CD4-positive, alpha-beta T cell treated with Interferon alpha-2 for 1 hour (primary cell): ENCODE data around the gene NRG2.

Experiments used
- DNase-seq, 2 donors: peaks; one replicate each; pipeline ENCODE4 v3.0.0-alpha.2; 2020 to 2022

Gene NRG2

DNA sequence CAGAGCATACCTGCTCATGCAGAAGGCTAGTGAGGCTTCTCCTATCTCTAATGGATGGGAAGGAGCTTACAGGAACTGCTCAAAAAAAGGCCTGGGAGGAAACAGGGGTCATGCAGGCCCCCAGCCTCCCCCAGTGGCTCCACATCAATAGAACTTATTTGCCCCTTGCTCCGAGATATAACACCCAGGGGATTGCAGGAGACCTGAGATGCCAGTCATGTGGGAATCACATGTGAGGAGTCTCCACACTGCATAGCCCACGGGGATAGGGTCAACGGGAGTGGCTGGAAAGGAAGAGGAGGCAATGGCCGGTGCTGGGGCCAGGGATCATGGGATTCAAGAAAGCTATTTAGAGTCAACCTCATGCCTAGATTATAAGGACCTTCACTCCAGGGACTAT is 76.2 kb downstream of the NRG2 start:
- no peak for DNase-seq

DNA sequence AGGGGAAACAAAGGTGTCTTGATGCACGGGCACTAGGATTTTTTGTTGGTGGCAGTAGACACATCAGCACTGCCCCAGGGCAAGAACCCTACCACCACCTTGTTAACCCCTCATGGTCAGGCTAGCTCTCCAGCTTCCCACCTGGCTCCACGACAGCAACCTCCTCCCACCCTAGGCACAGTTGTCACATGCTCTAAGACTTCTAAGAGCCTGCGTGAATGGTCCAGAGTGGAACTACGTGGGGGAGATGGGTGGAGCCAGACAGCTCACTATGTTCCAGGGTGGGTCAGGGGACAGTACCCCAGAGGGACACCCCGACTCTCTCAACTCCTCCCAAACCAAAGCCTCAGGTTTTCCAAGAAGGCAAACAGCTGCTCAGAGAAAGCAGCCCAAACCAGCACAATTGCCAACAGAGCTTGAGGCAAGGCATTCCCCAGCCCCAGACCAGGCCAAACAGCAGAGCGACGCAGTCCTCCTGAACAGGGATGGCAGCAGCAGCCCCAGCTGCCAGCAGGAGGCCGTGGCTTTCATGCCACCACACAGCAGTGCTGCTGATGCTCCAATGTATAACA is 78.0 kb downstream of the NRG2 start:
- DNase-seq, result no peak

DNA sequence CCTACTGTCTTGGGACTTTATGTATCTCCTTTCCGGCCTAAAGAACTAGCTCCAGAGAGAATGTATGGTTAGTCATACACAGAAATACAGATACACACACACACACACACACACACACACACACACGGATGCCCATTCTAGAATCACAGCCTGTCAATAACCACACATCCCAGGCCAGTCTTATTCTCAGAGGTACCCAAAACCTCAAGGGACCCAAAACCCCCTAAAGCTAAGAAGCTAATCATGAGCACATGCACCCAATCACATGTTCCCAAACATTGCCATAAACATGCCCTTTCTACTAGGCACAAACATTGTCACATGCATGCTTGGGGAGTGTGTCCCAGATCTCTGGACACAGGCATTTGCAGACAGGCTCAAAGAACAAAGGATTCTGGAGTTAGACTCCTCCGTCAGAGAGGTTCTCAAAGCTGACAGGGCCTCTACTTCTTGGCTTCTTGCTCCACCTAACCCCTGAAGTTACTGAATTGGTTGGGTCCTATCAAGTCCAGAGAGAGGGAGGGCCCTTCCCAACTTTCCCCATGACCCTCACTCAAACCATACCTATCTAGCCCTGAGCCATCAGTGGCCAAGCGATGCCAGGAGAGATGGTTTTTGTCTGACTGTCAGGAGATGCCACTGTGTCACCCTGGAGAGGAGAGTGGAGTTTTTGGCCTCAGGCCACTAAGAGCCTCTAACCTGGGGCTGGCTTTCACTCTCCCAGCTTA is 78.7 kb downstream of the NRG2 start:
- no peak for DNase-seq

DNA sequence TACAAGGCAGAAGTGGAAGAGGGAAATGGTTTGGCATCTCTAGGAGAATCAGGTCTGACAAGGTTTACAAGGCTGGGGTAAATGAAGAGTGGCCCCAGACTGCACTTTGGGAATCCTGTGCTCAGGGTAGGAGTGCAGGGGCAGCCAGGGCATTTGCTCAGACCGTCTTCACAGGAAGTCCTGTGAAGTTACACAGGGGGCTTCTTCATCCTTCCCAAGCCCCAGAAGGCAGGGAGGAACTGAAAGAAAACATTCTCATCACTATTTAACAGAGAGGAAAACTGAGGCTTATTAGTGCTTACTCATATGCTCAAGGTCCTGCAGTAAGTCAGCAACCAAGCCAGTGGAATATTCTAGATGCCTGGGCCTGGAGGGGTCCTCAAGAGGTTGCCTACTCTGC is 80.7 kb downstream of the NRG2 start:
- no peak for DNase-seq

DNA sequence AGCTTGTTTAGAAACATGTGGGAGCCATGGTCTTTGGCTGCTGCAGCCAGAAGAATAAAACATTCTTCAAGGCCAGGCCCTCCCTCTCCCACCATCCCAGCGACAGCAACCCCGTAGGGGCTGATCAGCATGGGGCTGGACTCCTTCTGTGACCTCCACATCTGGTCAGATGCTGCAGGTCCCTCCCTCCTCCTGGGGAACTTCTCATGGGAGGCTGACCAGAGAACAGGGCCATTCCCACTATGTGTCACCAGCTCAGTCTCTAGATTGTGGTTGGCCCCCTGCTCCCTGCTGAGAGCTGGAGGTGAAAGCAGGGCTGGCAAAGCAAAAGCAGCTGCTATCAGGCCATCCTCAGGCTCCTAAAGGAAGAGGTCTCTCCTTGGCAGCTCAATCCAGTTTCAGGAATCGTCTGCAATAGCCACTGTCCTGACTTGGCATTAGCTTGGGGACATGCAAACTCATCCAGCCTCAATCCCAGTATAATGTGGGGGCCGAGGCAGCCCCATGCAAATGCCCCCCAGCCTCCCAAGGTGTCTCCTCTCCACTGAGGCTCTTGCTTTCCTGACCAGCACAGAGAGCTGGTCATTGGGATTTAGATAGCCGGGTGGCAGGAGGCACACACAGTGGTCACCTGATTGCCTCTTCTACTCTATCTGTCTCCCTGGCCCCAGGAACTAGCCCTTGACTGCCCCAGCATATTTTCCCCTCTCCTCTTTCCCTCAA is 81.5 kb downstream of the NRG2 start:
- DNase-seq, result no peak

DNA sequence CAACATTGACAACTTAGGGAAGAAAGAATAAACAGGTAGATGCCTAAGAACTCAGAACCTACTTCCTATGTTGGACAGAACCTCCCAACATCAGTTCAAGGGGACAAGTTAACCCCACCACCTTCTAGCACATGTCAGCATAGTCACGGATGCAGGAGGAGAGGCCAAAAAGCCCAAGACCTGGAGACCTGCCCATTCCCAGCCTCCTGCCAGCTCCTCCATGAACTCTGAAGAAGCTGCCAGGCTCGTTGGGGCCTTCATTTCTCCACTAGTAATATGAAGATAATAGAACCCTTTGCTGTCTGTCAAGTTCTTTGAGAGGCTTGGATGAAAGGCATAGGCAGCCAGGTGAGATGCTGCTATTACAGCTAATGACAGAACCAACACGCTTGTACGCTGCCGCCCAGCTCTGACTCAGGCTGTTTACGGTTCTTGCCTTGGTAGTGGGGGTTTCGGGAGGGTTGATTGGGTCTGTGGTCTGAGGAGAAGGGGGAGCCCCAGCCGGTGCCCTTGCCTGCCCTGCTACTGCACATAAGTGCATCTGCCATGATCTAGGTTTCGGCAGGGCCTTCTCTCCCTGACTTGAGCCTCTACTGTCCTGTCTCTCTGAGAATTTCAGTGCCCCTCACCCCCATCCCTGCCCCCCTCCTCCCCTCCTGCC is 82.2 kb downstream of the NRG2 start:
- DNase-seq, result no peak

DNA sequence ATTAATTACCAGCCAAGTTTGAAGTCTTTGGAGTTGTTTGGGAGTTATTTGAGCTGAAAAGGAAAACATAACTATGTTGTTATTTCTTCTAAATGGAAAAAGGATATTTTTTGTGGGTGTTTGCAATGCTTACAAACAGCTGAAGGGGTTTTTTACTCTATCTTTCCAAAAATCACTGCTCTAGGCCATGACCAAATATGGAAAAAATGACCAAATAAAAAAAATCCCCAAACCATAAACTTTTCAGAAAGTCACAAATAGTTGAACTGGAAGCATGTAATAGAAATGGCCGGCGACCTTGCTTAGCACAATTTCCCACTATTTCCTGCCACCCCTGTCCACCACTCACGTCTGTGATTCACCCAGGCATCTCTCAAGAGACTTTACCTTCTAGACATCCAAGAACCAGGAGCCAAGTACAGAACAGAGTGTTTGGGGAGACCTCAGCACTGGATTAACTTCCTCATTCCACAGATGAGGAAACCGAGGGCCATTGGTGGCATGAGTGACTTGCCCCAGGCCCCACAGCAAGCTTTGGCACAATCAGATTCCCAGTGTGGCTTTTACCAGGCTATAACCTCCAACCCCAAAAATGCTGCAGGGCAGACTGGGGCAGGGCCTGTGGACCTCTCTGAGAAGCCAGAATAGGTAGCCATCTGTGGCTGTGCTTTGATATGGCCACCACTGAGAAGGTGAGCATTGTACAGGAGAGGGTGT is 84.5 kb downstream of the NRG2 start:
- DNase-seq, result no peak

DNA sequence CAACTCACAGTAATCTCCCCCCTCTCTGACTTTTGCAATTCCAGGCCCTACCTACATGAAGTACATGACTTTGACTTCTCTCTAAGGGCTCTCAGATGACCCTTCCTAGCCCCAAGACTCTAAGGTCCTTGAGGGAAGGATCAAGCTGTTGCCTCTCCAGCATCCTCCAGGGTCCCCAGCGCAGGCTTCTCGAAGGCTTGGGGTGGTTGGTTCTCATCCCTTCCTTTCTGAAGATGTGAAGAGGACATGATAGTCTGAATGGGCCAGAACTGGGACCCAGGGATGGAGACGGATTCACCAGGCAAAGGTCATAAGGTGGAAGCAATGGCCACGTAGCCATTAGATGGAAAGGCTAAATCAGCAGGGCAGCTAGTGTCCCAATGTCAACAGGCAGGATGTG is 86.8 kb downstream of the NRG2 start:
- DNase-seq, result no peak

DNA sequence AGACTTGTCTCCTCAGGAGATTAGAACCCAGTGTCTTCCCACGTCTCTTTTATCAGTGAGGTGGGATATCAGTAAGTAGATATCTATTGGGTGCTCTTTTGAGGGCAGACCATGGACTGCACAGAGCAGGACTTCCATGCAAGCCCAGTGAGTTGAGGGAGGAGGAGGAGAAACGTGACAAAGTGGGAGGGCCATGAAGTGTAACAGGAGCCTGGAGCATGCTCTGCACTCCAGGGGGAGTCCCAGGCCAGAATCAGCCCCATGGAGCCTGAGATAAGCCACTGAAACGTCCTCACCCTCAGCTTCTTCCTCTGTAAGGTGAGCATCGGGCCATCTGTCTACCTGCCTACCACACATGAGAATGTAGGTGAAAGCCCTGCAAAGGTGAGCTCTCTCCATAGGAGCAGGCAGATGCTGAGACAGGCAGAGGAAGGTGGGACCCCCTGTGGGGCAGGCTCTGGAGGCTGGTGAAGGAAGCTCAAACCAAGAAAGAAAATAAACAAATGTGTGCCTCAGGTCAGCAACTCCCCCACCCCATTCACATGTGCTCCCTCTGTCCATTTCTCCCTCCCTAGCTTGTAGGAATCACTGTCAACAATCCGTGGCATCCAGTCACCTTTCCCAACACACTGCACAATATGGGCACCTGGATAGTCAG is 87.4 kb downstream of the NRG2 start:
- DNase-seq, result no peak

DNA sequence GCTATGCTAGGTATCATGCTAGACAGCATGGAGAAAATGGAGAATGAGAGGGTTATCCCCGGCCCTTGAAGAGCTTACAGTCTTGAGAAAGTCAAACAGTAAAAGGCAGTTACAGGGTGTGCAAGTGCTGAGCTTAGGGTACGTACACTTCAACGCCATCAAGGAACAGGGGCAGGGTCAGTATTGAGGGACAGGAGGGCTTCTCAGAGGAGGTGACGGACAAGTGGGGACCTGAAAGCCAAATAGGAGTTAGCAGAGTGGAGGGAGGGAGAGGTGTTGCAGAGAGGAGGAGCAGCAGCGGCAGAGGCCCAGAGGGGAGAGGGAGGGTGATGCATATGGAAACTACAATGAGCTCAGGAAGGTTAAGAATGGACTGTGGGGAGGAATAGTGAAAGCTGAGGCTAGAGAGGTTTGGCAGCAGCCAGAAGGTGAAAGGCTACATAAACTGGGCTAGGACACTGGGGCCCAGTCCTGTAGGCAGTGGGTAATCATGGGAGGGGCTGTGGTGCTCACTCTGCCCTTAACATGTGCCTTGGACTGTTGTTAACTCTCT is 88.0 kb downstream of the NRG2 start:
- no peak for DNase-seq

DNA sequence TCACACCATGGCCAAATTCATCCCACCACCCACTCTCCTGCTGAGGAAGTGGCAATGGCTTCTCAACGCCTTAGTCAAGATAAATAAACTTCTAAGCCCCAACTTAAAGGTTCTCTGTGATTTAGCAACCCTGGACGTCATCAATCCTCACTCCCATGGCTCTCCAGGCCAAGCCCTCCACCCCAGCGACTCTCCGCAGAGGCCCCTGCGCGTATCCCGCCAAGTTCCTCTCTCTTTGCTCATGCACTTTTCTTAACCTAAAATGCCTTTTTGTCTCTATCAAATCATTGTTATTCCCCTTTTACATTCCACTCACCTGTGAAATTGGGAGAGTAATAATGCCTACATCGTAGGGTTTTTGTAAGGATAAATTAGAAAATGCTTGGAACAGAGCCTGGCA is 88.6 kb downstream of the NRG2 start:
- DNase-seq, result no peak

DNA sequence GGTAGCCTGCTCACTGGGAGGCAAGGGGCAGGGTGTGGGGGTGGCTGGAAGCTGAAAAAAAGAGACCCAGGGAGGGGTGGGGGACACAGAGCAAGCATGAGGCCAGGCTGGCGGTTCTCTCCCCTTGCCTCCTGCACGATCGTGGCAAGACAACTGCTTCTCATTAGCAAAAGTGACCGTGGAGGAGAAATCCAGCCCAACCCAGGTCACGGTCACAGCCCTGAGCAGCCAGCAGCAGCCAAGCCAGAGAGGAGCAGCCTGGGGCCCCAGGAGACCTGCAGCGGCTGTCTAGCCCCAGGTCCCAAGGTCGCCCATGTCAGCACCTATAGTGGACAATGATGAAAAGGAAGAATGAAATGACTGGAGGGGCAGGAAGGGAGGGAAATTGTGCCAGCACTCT is 89.1 kb downstream of the NRG2 start:
- DNase-seq, result no peak

DNA sequence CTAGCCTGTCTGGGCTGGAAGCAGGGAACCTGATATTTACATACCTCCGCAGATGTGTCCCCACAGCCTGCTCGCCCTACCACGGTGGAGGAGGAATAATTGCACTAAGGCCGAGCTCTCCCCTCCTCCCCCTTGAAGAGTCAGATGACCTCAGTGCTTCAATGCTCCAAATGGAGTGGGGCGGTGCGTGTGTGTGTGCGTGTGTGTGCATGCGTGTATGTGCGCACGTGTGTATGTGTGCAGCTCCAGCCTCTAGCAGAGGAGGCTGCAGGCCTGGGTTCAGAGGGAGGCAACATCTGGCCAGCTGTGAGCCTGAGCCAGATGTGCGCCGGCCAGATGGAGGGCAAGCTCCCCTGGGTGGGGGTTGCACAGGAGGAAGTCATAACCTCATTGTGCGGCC is 90.5 kb downstream of the NRG2 start:
- DNase-seq, result no peak

DNA sequence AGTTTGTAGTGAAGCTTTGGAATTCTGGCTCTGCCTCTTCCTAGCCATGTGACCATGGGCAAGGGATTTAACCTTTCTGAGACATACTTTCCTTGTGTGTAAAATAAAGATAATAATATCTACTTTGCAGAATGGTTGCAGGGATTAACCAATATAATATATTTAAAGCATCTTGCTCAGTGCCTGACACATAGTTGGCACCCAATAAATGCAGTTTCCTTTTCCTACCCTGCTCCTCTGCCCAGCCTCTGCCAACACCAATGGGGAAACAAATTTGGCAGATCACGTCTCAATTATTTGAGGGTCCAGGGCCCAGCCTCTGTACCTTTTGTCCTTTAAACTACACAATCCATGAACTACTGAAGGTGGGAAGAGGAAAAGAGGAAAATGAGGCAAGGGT is 91.1 kb downstream of the NRG2 start:
- no peak for DNase-seq

DNA sequence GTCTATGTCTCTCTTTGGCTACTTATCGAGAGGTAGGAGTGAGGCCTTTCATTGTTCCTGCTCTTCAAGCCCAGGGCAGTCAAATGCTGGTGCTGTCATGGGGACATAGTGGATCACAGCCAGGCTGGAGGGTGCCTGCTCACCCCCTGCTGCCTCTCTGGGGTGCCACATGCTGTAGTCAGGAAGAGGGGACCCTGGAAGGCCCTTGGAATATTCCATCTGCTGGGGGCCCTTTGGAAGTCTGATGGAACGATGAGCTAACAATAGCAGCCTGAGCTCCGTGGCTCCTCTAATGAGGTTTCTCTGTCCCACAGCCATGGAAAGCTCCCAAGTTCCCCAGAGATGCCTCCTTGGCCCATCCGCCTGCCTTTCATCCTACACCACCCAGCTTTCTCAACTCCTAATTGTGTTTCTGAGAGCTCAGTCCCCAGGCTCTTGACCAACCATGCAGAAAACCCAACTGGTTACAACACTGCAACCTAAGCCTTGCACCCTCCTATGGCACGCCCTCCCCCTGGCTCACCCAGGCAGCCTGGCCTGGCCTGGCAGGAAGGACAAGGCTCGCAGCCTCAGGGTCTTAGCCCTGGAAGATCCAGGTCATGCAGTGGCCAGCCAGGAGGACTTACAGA is 91.7 kb downstream of the NRG2 start:
- DNase-seq, result no peak

DNA sequence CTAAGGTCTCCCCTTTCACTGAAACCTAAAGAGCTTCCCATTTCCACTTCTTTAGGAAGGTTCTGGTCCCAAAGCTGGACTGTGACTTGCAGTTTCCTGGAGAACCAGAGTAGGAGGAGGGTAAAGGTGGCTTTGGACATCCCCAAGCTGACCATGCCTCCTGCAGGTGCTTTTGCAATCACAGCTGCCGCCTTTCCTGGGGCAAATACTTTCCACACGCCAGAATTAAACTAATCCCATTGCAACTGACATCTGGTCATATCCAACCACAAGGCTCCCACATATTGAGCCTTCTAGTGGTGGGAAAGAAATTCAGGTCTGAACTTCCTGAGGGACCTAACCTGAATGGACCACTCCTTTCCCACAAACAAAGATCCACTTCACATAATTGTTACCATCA is 92.7 kb downstream of the NRG2 start:
- DNase-seq, result no peak

DNA sequence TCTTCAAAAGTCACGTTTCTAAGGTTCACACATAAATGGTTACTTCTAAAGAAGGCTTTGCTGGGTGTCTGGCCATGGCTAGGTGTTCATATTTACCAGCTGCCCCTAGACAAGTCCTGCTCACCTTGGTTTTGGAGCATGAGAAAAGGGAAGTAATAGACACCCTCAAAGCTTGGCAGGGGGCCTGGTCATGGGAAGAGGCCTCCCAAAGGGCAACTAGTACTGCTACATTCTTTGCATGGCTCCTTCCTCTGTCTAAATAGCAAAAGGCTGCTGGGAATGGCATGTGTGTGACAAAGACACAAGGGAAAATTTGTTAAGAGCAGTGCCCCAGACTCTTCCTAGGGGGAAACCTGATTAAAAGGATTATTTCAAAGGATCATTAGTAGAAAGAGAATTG is 93.4 kb downstream of the NRG2 start:
- no peak for DNase-seq

DNA sequence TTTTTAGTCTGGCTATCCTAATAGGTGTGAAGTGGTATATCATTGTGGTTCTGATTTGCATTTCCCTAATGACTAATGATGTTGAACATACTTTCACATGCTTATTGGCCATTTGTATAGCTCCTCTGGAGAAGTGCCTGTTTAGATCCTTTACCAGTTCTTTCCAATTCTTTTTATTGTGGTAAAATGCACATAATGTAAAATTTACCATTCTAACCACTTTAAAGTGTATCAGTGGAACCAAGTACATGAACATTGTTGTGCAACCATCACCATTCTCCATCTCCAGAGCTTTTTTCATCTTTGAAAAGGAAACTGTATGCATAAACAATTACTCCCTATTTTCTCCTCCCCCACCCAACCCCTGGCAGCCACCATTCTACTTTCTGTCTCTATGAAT is 95.4 kb downstream of the NRG2 start:
- no peak for DNase-seq

DNA sequence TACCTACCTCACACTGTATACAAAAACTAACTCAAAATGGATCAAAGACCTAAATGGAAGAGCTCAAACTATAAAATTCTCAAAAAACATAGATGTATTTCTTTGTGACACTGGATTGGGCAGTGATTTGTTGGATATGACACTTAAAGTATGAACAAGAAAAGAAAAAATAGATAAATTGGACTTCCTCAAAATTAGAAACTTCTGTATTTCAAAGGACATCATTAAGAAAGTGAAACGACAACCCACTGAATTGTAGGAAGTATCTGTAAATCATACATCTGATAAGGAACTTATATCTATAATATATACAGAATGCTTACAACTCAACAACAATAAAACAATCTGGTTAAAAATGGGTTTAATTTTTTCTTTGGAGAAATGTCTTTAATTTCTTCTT is 96.7 kb downstream of the NRG2 start:
- no peak for DNase-seq

DNA sequence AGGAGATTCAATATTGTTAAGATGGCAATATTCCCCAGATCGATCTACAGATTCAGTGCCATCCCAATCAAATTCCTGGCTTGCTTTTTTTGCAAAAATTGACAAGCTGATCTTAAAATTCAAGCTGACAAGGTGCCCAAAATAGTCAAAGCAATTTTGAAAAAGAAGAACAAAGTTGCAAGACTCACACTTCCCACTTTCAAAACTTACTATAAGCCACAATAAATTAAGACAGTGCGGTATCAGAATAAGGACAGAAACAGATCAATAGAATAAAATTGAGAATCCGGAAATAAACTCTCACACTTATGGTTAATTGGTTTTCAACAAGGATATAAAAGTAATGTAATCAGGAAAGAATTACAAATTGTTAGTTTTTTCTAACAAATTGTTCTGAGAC is 97.1 kb downstream of the NRG2 start:
- DNase-seq, result no peak

DNA sequence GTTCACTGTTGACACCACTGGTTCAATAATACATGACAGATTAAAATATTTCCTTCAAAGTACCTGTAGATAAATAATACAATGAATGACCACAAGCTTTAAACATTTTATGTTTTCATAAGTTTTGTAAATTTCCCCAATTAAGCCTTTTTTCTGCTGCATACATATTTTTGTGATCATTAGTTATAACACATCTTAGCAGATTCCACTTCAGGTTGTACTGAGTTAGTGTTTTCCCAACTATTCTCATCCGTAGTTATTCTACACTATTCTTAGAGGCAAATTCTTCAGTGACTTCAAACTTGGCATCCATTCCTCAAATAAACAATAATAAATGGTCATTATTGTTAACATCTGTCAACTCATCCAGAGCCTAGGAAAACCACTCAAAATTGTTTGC is 100.9 kb downstream of the NRG2 start:
- no peak for DNase-seq

DNA sequence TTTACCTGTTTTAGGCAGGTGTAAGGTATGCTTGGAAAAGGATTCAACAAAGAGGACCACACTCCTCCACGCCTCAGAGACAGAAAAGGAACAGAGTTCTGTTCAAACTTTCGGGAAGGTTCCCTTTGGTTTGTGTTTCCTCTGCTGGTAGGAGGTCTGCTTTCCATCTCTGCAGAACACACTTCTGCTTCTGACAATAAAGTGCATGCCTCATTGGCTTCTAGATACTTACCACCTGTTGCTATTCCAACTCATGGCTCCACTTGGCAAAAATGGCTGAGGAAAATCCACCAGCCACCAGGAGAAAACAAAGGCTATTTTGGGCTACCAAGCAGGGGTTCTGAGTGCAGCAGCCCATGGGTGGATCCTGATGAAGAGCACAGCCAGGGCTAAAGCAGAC is 112.7 kb downstream of the NRG2 start:
- DNase-seq, result no peak
